T-helper 1 cell treated with Interleukin-12 subunit alpha and Interleukin-12 subunit beta and Interleukin-4 antibody, amounts not matched to agents 30 μg/mL and 1 μg/mL, for 36 hours (primary cell): ENCODE results near the gene SLC27A5.
A peak's percentile ranks its signal among the peaks of the same experiment; 100 is the strongest.
"Not testable (repeated sequence)": the region's sequence is repeated elsewhere in the genome, so short reads cannot be mapped to it uniquely, and the experiment has no call there.

Source experiments
- H3K27ac Mint-ChIP-seq: one replicate; pipeline ENCODE4 v1.8.0; 2021; ENCODE audit warnings: mild to moderate bottlenecking, mixed read lengths
- H3K27me3 Mint-ChIP-seq: one replicate; pipeline ENCODE4 v1.8.0; 2021; ENCODE audit warnings: low read depth, mixed read lengths
- H3K36me3 Mint-ChIP-seq: one replicate; pipeline ENCODE4 v1.8.0; 2021; ENCODE audit warnings: low read depth, mixed read lengths
- H3K4me1 Mint-ChIP-seq: one replicate; pipeline ENCODE4 v1.8.0; 2021; ENCODE audit warnings: low read depth, mixed read lengths
- H3K4me3 Mint-ChIP-seq: one replicate; pipeline ENCODE4 v1.8.0; 2021; ENCODE audit warnings: mild to moderate bottlenecking, moderate library complexity, mixed read lengths
- H3K9me3 Mint-ChIP-seq: one replicate; pipeline ENCODE4 v1.8.0; 2021; ENCODE audit warnings: mixed read lengths

The SLC27A5 gene

DNA sequence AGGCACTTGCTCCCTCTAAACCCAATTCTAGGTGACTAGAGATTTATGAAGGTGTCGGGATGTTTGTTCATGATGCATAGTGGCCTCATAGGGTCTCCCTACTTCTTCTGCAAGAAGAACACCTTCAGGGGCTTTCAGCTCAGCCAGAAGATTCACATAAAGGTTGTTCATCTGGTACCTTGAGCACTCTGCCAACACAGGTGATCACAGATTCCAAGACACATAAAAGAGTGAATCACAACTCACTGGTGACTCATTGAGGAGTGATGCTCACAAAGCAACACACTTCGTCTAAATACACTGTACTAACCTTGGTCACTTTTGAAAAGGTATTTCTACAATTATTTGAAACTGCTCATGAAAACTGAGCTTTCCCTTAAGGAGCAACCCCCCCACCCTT, 51.8 kb downstream of the SLC27A5 start:
- no peaks in the 10 kb centered on the region for H3K4me1 Mint-ChIP-seq
- H3K9me3 Mint-ChIP-seq, result no peaks in the 10 kb centered on the region
- peaks cover 10% of the 10 kb centered on the region for H3K36me3 Mint-ChIP-seq
- H3K27ac Mint-ChIP-seq, result no peak overlapping the region
- no peak overlapping the region for H3K4me3 Mint-ChIP-seq
- no peaks in the 10 kb centered on the region for H3K27me3 Mint-ChIP-seq

DNA sequence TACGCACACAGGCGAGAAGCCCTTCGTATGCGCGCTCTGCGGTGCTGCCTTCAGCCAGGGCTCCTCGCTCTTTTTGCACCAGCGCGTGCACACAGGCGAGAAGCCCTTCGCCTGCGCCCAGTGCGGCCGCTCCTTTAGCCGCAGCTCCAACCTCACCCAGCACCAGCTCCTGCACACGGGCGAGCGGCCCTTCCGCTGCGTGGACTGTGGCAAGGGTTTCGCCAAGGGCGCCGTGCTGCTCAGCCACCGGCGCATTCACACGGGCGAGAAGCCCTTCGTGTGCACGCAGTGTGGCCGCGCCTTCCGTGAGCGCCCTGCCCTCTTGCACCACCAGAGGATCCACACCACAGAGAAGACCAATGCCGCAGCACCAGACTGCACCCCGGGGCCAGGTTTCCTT, 55.7 kb downstream of the SLC27A5 start:
- no peak overlapping the region for H3K27ac Mint-ChIP-seq
- H3K4me3 Mint-ChIP-seq, result no peak overlapping the region
- no peaks in the 10 kb centered on the region for H3K9me3 Mint-ChIP-seq
- H3K36me3 Mint-ChIP-seq, result peaks cover 18% of the 10 kb centered on the region
- H3K27me3 Mint-ChIP-seq, result peaks cover 2% of the 10 kb centered on the region
- peaks cover 13% of the 10 kb centered on the region for H3K4me1 Mint-ChIP-seq

- Mint-ChIP-seq H3K9me3 (no peaks in the 10 kb centered on the region), H3K27ac (no peak overlapping the region), H3K4me3 (no peak overlapping the region), H3K27me3 (peaks cover 2% of the 10 kb centered on the region), H3K36me3 (peaks cover 18% of the 10 kb centered on the region), H3K4me1 (peaks cover 19% of the 10 kb centered on the region)
These were observed 56.5 kb downstream of the SLC27A5 start for GRCh38 chr19:58455306-58455705.

- H3K9me3 Mint-ChIP-seq, result peaks cover 10% of the 10 kb centered on the region
- peaks cover 11% of the 10 kb centered on the region for H3K27me3 Mint-ChIP-seq
- H3K4me1 Mint-ChIP-seq, result peaks cover 19% of the 10 kb centered on the region
- H3K36me3 Mint-ChIP-seq, result peaks cover 17% of the 10 kb centered on the region
- no peak overlapping the region for H3K27ac Mint-ChIP-seq
- no peak overlapping the region for H3K4me3 Mint-ChIP-seq
These were observed 58.0 kb downstream of the SLC27A5 start for GRCh38 chr19:58453743-58454142.

GRCh38 chr19:58451358-58452101, 60.3 kb downstream of the SLC27A5 start, which contains the start of gene ZNF324B:
TSS of gene ZNF324B (plus strand) at chr19:58451622. CDS start at chr19:58453702, 2,080 bp downstream.
- Mint-ChIP-seq H3K27ac (no peak within 1 kb of the TSS), H3K4me1 (peaks cover 19% of the 10 kb centered on the region), H3K4me3 (peak within 1 kb of the TSS; percentile 83), H3K27me3 (peaks cover 11% of the 10 kb centered on the region), H3K9me3 (peaks cover 19% of the 10 kb centered on the region), H3K36me3 (peaks cover 10% of the 10 kb centered on the region)

- H3K27me3 Mint-ChIP-seq, result peaks cover 11% of the 10 kb centered on the region
- H3K9me3 Mint-ChIP-seq, result peaks cover 19% of the 10 kb centered on the region
- H3K4me3 Mint-ChIP-seq, result peak overlapping the region; percentile 83
- H3K27ac Mint-ChIP-seq, result no peak overlapping the region
- H3K4me1 Mint-ChIP-seq, result peaks cover 19% of the 10 kb centered on the region
- H3K36me3 Mint-ChIP-seq, result peaks cover 9% of the 10 kb centered on the region
These were observed 60.9 kb downstream of the SLC27A5 start for GRCh38 chr19:58450856-58451357.

GRCh38 chr19:58449980-58450379, 61.8 kb downstream of the SLC27A5 start:
- H3K36me3 Mint-ChIP-seq, H3K27ac Mint-ChIP-seq, H3K4me3 Mint-ChIP-seq: not testable (repeated sequence)
- Mint-ChIP-seq H3K4me1 (peaks cover 19% of the 10 kb centered on the region), H3K9me3 (peaks cover 19% of the 10 kb centered on the region), H3K27me3 (peaks cover 11% of the 10 kb centered on the region)

DNA sequence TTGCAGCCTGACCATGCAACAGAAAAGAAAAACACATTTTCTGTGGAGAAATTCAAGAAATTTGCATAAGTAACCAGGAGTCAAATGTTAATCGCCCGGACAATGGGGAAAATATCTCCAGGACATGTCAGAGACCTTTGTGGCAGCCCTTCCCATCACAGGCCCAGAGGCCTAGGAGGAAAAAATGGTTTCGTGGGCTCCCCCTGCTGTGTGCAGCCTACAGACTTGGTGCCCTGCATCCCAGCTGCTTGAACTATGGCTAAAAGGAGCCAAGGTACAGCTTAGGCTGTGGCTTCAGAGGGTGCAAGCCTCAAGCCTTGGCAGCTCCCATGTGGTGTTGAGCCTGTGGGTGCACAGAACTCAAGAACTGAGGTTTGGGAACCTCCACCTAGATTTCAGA, 62.9 kb downstream of the SLC27A5 start:
- H3K9me3 Mint-ChIP-seq, result peaks cover 28% of the 10 kb centered on the region
- H3K27ac Mint-ChIP-seq, H3K4me3 Mint-ChIP-seq, H3K36me3 Mint-ChIP-seq: not testable (repeated sequence)
- H3K27me3 Mint-ChIP-seq, result peaks cover 11% of the 10 kb centered on the region
- peaks cover 18% of the 10 kb centered on the region for H3K4me1 Mint-ChIP-seq
